H1 (cell line): ENCODE results near the gene GSE1. TPM values are rescaled to one million over a fixed set of nuclear protein-coding genes. Genes with fewer than 3 reads are reported as not detected.

ENCODE experiments used
- RAD21 ChIP-seq, 2 experiments: IDR thresholded peaks in 1 of 2; conservative IDR thresholded peaks in 1 of 2; 2 replicates each; pipeline ENCODE4 v1.6.1; 2011; ENCODE audit warnings: low read depth in 2 of 2, low read length in 2 of 2, improper control_type of control experiment in 1 of 2, inconsistent platforms in 1 of 2, mild to moderate bottlenecking in 1 of 2, moderate library complexity in 1 of 2
- polyA plus RNA-seq, 7 experiments: library from polyadenylated mRNA; depleted of rRNA in 3 of 7; stranded (reverse) in 5 of 7; unstranded in 2 of 7; fragments of >200 nt in 5 of 7; fragments of 200-250 nt in 2 of 7; gene quantifications; 1 replicate in 5 of 7; 2 replicates in 1 of 7; 4 replicates in 1 of 7; pipeline versions ENCODE4 v1.2.1 to v1.2.3, GENCODE V29; 2011 to 2013; ENCODE audit warnings: missing spikeins in 2 of 7, mixed read lengths in 2 of 7
- total RNA-seq: library from RNA; stranded (reverse); fragmentation: NEBNext Ultra II Directional; extraction: Animal tissue kit (Norgen Biotek cat#: 25700); gene quantifications from 2 replicates; pipeline ENCODE4 v1.2.1, GENCODE V29; 2021
- TF ChIP-seq, protein P1 (sequence below): fragments of 300-600 bp; sonication (generic); IDR thresholded peaks from 2 replicates; pipeline ENCODE4 v1.7.1; 2012; ENCODE audit warnings: low read length, moderate library complexity, mild to moderate bottlenecking, inconsistent platforms; ENCODE audit not compliant: insufficient replicate concordance

The GSE1 gene
- total and polyA plus RNA-seq, 2 of the 8 experiments (the other 6 are each of a cell fraction or from before 2014, with no cell fraction given), result 26.0 to 65.6 TPM

DNA sequence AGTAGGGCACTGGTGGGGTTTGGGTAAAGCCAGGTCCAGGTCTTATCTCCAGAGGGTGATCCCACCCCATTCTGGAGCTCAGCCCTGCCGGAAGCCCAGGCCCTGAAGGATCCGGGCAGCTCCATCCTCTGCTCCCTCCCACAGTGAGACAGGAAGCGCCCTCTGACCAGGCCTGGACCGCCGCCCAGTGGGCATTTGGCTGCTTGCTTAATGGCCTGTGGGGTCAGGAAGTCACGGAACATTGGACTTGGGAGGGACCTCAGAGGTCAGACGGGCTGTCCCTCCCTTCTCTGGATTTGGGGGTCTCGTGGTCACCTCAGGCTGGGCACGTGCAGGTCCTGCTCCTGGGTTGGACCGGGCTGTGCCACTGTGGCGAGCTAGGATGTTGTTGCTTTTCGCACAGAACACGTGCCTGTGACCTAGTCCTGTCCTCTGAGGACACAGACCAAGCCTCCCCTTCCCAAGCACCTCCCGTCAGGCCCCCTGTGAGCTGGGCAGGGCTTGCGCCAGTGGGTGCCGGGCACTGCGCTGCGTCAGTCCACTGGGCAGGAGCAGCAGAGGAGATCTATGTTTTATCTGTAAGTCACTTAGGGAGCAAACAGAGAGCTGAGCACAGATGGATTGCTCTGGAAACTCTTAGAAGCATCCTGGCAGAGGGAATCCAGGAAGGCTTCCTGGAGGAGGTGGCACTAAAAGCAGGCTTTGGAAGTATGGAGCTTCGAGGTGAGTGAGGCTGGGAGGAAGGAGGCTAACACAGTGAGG is 49.4 kb upstream of the GSE1 start (continued):
- TF ChIP-seq, protein P1, sequence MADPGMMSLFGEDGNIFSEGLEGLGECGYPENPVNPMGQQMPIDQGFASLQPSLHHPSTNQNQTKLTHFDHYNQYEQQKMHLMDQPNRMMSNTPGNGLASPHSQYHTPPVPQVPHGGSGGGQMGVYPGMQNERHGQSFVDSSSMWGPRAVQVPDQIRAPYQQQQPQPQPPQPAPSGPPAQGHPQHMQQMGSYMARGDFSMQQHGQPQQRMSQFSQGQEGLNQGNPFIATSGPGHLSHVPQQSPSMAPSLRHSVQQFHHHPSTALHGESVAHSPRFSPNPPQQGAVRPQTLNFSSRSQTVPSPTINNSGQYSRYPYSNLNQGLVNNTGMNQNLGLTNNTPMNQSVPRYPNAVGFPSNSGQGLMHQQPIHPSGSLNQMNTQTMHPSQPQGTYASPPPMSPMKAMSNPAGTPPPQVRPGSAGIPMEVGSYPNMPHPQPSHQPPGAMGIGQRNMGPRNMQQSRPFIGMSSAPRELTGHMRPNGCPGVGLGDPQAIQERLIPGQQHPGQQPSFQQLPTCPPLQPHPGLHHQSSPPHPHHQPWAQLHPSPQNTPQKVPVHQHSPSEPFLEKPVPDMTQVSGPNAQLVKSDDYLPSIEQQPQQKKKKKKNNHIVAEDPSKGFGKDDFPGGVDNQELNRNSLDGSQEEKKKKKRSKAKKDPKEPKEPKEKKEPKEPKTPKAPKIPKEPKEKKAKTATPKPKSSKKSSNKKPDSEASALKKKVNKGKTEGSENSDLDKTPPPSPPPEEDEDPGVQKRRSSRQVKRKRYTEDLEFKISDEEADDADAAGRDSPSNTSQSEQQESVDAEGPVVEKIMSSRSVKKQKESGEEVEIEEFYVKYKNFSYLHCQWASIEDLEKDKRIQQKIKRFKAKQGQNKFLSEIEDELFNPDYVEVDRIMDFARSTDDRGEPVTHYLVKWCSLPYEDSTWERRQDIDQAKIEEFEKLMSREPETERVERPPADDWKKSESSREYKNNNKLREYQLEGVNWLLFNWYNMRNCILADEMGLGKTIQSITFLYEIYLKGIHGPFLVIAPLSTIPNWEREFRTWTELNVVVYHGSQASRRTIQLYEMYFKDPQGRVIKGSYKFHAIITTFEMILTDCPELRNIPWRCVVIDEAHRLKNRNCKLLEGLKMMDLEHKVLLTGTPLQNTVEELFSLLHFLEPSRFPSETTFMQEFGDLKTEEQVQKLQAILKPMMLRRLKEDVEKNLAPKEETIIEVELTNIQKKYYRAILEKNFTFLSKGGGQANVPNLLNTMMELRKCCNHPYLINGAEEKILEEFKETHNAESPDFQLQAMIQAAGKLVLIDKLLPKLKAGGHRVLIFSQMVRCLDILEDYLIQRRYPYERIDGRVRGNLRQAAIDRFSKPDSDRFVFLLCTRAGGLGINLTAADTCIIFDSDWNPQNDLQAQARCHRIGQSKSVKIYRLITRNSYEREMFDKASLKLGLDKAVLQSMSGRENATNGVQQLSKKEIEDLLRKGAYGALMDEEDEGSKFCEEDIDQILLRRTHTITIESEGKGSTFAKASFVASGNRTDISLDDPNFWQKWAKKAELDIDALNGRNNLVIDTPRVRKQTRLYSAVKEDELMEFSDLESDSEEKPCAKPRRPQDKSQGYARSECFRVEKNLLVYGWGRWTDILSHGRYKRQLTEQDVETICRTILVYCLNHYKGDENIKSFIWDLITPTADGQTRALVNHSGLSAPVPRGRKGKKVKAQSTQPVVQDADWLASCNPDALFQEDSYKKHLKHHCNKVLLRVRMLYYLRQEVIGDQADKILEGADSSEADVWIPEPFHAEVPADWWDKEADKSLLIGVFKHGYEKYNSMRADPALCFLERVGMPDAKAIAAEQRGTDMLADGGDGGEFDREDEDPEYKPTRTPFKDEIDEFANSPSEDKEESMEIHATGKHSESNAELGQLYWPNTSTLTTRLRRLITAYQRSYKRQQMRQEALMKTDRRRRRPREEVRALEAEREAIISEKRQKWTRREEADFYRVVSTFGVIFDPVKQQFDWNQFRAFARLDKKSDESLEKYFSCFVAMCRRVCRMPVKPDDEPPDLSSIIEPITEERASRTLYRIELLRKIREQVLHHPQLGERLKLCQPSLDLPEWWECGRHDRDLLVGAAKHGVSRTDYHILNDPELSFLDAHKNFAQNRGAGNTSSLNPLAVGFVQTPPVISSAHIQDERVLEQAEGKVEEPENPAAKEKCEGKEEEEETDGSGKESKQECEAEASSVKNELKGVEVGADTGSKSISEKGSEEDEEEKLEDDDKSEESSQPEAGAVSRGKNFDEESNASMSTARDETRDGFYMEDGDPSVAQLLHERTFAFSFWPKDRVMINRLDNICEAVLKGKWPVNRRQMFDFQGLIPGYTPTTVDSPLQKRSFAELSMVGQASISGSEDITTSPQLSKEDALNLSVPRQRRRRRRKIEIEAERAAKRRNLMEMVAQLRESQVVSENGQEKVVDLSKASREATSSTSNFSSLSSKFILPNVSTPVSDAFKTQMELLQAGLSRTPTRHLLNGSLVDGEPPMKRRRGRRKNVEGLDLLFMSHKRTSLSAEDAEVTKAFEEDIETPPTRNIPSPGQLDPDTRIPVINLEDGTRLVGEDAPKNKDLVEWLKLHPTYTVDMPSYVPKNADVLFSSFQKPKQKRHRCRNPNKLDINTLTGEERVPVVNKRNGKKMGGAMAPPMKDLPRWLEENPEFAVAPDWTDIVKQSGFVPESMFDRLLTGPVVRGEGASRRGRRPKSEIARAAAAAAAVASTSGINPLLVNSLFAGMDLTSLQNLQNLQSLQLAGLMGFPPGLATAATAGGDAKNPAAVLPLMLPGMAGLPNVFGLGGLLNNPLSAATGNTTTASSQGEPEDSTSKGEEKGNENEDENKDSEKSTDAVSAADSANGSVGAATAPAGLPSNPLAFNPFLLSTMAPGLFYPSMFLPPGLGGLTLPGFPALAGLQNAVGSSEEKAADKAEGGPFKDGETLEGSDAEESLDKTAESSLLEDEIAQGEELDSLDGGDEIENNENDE, result no peak
- peak; percentile 47 to 60 for TF ChIP-seq RAD21 (IDR thresholded peaks at IDR 0.05 in 1 of 2, conservative IDR thresholded peaks at IDR 0.05 in 1 of 2; ENCODE audit: low read depth in 2 of 2, low read length in 2 of 2)
